HG03442 (cell line): ENCODE data around the gene ANKRD24.
"Not testable (repeated sequence)": the region's sequence is repeated elsewhere in the genome, so short reads cannot be mapped to it uniquely, and the experiment has no call there.

Experiments used
- ATAC-seq: cut with Tn5 transposase; IDR thresholded peaks from one replicate; pipeline ENCODE4 v1.9.1; 2021; ENCODE audit warnings: mild to moderate bottlenecking, moderate library complexity; ENCODE audit not compliant: unreplicated experiment

Gene ANKRD24

DNA sequence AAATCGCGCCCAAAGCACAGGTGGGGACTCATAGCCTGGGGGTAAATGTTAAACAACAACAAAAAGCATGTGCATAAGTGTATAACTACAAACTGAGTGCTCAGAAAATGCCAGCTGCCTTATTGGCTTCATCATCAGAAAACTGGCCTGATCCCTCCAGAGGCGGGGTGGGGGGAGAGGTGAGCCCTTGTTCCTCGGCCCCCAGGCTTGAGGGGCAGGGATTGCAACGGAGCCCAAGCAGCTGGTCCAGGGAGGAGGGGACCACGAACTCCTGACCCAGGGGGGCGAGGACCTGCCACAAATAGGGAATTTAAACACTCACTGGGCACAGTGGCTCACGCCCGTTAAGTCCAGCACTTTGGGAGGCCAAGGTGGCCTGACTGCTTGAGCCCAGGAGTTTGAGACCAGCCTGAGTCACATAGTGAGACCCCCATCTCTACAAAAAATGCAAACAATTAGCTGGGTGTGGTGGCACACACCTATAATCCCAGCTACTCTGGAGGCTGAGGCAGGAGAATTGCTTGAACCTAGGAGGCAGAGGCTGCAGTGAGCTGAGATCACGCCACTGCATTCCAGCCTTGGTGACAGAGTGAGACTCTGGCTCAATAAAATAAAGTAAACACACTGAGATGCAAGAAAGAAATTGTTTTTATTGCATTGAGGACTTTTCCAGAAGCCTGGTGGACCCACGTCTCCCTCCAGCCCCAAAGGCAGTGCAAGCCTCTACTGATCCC, 8.8 kb upstream of the ANKRD24 start:
- no peak for ATAC-seq

DNA sequence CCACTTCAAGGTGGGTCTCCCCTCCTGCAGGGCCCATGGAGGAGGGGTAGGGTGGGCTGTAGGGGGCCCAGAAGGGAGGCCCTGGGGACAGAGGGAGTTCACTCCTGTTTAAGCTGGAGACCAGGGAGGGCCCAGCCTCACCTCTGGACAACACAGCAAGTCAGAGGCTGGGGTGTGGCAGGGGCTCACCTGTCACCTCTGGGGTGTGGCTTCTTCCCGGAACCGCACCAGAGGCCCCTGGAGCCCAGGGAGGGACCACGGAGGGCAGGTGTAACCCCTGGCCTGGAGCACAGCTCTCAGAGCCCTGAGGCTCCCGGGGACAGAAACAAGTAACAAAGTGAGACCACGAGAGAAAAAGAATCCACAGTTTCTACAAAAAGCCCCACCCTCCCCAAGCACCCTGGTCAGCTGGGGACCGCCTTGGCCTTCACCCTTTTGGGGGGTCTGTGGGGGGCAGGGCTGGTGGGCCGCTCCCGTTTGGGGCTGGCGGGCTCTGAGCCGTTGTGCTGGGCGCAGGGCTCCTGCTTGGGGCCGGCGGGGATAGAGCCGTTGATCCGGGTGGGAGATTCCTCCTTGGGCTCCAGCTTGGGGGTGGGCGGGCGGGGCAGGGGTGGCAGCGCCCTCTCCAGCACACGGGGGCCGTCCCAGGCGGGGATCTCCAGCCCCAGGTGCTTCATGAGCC, 8.1 kb upstream of the ANKRD24 start:
- ATAC-seq, result no peak

DNA sequence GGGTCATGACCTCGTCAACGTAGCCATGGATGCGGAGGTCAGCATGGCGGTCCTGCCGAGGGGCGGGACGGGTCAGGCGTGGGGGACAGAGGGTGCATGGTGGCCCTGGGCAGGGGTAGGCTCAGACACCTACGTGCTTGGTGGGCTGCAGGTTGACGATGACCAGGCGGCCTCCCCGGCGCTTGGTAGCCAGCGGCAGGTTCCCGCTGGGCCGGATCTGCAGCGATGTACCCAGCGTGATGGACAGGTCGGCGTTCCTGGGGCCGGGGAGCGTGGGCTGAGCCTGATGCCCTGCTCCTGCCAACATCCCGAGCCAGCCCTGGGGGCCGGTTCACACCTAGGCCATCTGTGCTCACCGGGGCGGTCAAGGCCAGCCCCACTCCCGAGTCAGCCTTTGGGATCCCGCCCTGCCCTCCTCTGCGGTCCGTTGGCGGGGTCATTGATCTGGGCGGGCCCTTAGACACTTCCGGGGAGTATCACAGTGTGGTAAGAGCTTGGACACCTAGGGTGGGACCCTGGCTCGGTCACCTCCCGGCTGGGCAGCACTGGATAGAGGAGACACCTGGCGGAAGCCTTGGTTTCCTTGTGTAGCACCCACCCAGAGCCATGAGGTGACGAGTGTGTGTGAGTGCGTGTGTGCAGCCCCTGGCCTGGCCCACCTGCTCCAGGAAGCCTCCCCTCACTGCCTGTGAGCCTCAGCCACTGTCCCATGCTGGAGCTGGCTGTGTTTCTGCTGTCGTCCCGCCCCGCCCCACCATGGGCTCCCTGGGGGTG, 7.4 kb upstream of the ANKRD24 start:
- ATAC-seq, result no peak

DNA sequence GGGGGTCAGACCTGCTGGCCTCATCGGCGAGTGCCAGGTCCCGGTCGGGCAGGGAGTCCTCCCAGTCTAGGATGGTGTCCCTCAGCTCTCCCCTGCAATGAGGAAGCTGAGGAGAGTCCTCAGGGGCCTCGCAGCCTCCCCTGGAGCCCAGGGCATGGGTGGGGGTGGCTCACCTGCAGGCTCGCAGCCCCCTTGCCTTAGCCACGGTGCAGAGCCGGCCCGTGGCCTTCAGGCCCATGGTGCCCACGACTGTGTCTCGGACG, 6.9 kb upstream of the ANKRD24 start:
- no peak for ATAC-seq

DNA sequence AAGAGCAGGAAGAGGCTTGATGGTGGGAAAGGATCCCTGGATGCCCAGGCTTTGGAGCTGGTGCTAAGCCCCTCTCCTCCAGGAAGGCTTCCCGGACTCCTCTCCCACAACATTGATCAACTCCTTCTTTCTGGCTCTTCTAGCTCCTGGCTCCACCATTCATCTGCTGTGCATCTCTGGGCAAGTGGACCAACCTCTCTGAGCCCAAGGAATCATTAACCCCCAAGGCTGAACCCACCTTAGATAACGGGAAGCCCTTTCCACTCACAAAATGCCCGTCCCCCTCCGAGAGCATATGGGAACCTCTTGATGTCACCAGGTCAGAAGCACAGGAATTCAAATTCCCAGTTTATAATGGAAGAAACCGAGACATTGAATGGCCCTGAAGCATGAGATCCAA, 5.3 kb upstream of the ANKRD24 start:
- no peak for ATAC-seq

DNA sequence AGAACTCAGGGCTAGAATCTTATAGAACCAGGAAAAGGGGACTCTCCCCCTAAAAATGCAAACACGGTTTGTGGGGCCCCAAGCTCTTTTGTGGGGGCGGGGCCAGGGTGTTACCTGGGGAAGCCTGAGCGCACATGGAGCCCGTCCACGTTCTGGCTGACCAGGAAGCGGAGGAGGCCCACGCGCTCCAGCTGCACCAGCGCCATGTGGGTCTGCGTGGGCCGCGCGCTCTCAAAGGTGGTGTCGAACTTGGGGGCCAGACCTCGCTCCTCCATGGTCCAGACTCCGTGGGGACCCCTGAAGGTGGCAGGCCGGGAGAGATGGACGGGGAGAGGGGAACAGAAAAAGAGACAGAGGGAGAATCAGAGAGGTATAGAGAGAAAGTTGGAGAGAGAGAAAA, 3.5 kb upstream of the ANKRD24 start:
- no peak for ATAC-seq

DNA sequence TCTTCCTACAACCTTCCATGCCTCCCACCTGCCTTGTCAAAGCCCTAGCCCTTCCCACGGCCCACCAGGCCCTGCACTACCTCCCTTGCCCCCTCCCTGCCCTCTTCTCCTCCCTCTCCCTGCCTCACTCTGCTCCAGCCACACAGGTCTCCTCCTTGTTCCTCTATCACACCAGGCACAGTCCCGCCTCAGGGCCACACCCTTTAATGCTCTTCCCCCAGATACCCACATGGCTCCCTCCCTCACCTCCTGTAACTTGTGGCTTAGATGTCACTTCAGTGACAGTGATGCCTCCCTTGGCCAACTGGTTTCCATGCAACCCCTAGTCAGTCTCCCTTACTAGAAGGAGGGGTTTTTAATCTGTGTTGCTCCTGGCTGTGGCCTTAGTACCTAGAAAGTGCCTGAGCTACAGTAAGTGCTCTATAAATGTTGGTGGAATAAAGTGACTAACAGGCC, 1.4 kb upstream of the ANKRD24 start:
- ATAC-seq, result no peak

DNA sequence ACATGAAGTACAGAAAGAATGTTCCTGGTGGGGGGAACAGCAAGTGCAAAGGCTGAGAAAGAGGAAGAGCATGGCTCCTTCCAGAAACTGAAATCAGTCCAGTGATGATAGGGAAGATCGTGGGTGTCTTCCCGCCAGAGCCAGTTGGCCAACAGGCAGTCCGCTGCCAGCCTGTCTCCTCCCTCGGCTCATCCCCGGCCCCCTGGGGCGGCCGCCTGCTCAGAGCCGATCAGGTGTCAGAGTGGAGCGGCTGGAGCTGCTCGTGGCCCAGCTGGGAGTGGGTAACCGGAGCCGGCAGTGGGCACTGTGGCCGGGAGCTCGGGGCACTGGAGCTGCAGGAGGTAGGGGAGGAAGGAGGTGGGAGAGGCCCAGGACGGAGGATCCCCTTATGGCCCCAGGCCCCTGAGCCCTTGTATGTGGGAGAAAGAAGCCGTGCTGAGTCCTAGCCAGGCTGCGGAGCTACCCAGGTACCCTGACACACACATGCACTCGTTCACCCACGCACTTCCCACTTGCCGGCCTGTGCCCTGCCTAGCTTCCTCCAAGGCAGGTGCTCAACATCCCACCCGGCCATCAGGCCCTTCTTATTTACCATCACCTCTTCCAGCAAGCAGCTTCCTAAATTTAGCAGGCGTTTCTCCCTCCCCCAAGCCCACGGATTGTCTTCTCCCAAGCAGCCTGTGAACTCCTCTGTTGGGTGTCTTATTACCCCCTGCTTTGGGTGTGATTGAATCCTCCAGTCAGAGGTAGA, 1.7 kb downstream of the ANKRD24 start:
- ATAC-seq, result no peak

DNA sequence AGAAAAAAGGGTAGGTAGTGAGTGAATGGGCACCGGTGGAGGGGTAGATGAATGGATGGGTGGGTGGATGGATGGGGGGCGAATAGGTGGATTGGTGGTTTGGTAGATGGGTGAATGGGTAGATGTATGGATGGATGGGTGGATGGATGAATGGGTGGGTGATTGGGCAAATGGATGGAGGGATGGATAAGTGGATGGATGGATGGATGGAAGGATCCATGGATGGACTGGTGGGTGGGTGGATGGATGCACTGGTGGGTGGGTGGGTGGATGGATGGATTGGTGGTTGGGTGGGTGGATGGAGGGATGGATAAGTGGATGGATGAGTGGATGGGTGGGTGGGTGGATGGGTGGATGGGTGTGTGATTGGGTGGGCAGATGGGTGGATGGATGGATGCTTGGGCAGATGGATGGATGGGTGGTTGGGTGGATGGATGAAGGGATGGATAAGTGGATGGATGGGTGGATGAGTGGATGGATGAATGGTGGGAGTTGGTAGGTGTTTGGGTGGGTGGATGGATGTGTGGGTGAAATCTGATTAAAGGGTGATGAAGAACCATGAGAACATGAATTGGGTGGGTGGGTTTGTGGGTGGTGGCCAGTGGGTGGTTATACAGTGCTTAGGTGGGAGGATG, 2.3 kb downstream of the ANKRD24 start:
- no peak for ATAC-seq

DNA sequence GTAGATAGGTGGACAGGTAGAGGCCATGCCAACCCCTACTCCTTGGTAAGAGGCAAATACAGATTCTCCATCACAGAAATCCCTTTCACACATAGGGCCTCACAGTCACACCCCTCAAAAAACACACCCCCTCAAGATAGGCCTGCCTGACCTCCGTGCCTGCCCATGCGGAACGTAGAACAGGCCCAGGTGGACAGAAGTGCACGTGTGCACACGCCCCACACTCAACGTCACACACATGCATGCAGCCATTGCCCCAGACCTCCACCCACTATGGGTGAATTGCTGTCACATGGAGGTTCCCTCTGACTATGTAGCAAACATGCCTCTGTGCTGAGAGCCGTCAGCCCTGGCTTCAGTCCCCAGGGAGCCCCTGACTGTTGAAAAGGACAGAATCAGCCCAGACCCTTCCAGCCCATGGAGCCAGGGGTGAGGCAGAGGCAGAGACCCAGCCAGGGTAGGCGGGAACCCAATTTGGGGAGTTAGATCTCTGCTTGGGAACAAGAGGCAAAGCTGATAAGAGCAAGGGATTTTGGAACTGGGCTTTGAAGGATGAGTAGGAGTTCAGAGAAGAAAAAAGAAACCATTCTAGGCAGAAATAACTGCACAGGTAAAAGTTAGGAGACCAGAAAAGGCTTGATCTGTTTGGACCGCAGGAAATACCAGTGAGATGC, 3.1 kb downstream of the ANKRD24 start:
- no peak for ATAC-seq

DNA sequence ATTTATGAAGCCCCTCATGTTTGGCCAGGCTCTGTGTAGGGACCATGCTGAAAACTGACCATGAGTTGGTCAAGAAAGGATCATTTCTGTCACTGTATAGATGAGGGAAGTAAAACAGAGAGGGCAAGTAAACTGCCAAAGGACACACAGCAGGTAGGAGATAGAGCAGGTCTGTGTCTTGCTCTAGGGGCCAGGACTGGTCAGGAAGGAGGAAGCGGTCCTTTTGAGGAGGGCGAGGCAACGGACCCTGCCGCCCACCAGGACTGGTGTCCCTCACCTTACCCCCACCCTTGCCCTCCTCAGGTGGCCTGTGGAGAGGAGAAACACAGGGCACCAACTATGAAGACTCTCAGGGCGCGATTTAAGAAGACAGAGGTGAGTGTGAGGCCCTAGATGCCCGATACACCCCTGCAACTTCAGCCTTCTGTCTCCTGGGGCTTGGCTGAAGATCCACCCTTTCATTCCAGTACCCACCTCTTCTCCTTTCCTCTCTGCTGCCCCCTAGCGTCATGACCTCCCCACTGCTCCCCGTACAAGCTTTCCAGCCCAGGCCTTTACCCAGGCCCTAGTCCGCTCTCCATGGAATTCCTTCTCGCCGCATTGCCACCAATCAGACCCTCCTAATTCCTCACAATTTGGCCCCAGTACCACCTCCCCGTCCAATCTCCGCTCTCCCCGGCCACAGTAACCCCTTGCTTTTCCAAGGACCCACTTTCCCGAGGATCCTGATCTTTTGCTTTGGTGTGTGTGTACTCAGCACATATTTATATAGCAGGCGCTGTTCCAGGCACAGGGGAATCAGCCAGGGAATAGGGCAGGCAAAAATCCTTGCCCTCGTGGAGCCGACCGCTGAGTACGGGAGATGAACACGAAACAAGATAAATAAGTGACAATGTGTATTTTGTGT, 3.9 kb downstream of the ANKRD24 start:
- no peak for ATAC-seq

DNA sequence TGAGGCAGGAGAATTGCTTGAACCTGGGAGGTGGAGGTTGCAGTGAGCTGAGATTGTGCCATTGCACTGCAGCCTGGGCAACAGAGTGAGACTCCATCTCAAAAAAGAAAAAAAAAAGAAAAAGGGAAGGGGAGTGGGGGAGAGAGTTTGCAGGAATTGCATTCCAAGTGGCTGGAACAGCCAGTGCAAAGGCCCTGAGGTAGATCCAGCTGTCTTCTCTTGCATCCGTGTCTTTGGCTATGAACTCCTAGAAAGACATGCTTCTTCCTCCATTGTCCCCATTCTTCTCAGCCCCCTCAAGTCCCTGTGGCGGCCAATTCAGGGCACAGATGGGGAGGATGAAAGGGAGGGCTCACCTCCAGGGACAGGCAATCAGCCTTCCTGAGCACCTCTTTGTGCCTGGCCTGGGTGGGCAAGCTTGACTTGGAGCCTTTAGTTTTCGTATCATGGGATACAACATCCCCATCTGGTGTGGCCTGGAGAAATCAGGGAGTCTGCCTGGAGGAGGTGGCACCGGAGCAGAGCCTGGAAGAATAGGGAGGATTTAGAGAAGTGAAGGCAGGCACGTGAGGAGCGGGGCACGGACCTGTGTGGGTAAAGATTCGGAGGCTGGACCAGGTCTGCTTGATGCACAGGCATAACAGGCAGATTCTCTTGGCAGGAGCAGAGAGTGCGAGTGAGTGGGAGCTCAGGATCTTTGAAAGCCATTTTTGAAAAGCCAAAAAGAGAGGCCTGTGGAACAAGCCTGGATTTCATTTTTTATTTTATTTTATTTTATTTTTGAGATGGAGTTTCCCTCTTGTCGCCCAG, 5.0 kb downstream of the ANKRD24 start:
- no peak for ATAC-seq

DNA sequence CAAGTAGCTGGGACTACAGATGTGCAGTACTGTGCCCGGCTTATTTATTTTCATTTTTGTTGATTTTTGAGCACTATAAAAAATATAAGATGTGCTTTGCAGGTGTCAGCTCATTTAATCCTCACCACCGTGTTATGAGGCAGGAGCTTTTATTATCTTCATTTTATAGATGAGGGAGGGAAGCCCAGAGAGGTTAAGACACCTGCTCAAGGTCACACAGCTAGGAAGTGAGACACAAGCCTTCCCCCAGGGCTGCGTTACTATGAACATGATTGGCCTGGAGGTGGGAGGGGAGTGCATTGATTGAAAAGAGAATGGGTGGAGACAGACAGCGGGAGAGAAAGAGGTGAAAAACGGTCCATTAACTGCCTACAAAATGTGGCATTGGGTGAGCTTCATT, 7.2 kb downstream of the ANKRD24 start:
- no peak for ATAC-seq

DNA sequence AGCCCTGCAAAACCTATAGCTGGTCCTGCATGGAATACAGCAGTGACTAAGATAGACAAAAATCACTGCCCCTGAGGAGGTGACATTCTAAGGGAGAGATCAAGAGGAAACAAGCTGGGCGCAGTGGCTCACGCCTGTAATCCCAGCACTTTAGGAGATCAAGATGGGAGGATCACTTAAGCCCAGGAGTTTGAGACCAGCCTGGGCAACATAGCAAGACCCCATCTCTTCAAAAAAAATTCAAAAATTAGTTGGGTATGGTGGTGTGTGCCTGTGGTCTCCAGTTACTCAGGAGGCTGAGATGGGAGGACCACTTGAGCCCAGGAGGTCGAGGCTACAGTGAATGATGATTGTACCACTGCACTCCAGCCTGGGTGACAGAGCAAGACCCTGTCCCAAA, 10.0 kb downstream of the ANKRD24 start:
- ATAC-seq, result not testable (repeated sequence)

DNA sequence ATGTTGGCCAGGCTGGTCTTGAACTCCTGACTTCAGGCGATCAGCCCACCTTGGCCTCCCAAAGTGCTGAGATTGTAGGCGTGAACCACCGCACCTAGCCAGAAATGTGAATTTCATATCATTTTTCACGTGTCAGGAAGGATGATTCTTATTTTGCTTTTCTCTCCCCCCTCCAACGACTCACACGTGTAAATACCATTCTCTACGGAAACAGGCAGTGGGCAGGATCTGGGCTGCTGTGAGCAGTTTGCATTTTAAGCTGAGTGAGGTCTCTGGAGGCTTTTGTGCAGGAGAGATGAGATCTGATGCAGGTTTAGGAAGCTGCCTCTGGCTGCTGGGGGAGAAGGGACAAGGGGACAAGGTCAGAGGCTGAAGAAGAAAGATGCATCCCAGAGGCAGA, 11.9 kb downstream of the ANKRD24 start:
- no peak for ATAC-seq

DNA sequence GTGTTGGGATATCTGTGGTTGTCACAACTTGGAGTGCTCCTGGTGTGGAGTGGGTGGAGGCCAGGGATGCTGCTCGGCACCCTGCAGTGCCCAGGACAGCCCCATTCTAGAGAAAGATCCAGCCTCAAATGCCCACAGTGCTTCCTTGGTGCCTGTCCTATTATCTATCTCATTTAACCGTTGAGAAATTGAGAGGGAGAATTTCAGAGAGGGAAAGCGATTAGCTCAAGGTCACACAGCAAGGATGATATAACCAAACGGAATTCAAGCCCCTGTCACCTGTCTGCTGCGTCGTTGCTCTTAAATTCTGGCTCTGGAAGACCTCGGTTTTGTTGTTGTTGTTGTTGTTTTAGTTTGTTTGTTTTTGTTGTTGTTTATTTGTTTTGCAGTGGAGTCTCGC, 13.5 kb downstream of the ANKRD24 start:
- ATAC-seq, result no peak

DNA sequence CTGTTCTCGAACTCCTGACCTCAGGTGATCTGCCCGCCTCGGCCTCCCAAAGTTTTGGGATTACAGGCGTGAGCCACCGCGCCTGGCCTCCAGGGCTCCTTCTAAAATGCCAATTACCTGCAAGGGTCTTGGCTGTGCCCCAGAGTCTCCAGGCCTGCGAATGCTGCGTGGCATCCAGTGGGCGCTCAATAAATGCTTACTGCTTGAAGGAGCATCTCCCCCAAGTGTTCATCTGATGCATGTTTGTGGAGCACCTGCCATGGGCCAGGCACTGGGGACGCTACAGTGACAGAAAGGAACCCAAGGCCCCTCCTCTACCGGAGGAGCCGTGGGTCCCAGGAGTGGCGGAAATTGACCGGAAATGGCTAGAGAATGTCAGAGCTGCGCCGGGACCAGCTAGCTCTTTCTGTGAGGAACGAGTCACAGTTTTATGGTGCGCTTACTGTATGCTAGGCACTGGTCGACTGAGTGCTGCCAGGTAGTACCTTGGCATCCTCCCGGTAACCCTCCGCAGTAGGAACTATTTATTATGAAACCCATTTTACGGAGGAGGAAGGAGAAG, 14.2 kb downstream of the ANKRD24 start:
- ATAC-seq, result no peak

DNA sequence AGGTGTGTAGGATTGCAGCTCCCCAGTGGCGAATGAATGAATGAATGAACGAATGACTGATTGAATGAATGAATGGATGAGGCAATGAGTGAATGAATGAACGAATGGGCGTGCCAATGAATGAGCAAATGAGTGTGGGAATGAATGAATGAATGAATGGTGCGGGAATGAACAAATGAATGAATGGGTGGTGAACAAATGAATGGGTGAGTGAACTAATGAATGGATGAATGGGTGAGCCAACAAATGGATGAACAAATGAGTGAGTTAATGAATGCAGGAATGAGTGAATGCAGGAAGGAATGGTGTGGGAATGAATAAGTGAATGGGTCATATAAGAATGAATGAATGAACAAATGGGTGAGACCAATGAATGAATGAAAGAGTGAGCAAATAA, 14.7 kb downstream of the ANKRD24 start:
- no peak for ATAC-seq
